Rectal smooth muscle tissue (tissue), 1 donor: ENCODE data around the gene CREB5.

Experiments used
- H3K27ac ChIP-seq: one replicate; pipeline ENCODE4 v1.7.0; 2013; ENCODE audit warnings: low read depth, low read length, inconsistent platforms
- H3K27me3 ChIP-seq: one replicate; pipeline ENCODE4 v1.7.0; 2013; ENCODE audit warnings: low read length; ENCODE audit not compliant: control insufficient read depth, insufficient read depth
- H3K36me3 ChIP-seq: one replicate; pipeline ENCODE4 v1.7.0; 2013; ENCODE audit warnings: low read length; ENCODE audit not compliant: control insufficient read depth, insufficient read depth
- H3K4me1 ChIP-seq: one replicate; pipeline ENCODE4 v1.7.0; 2013; ENCODE audit warnings: low read length; ENCODE audit not compliant: control insufficient read depth, insufficient read depth
- H3K4me3 ChIP-seq: one replicate; pipeline ENCODE4 v1.7.0; 2013; ENCODE audit warnings: low read length
- H3K9ac ChIP-seq: one replicate; pipeline ENCODE4 v1.7.0; 2013; ENCODE audit warnings: low read length

Gene CREB5

DNA sequence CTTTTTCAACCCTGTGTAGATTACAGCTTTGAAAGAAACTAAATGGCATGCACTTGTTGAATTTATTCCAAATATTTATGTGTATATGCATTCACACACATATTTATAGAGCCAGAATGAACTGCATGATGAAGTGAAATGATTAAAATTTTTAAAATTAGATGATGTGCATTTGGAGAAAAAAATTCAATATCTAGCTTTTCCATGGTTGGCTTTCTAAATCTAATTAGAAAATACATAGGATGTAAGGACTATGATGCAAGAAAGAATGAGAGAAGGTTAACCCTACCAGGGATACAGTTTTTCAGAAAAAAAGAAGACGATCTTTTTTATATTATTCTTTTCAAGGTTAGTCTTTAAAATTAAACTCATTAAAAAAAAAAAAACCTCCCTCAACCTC is 341.3 kb downstream of the CREB5 start:
- H3K4me1 ChIP-seq, result no peaks in the 10 kb centered on the region
- H3K27ac ChIP-seq, result no peak overlapping the region
- H3K9ac ChIP-seq, result no peak overlapping the region
- no peaks in the 10 kb centered on the region for H3K36me3 ChIP-seq
- no peak overlapping the region for H3K4me3 ChIP-seq
- H3K27me3 ChIP-seq, result no peaks in the 10 kb centered on the region

GRCh38 chr7:28754027-28754426 is 341.7 kb downstream of the CREB5 start:
- no peaks in the 10 kb centered on the region for H3K4me1 ChIP-seq
- H3K27me3 ChIP-seq, result no peaks in the 10 kb centered on the region
- no peak overlapping the region for H3K27ac ChIP-seq
- H3K9ac ChIP-seq, result no peak overlapping the region
- no peak overlapping the region for H3K4me3 ChIP-seq
- no peaks in the 10 kb centered on the region for H3K36me3 ChIP-seq

GRCh38 chr7:28754447-28754846 is 342.1 kb downstream of the CREB5 start:
- Histone ChIP-seq H3K9ac (no peak overlapping the region), H3K4me3 (no peak overlapping the region), H3K36me3 (no peaks in the 10 kb centered on the region), H3K27me3 (no peaks in the 10 kb centered on the region), H3K27ac (no peak overlapping the region), H3K4me1 (no peaks in the 10 kb centered on the region)

- Histone ChIP-seq H3K4me3 (no peak overlapping the region), H3K4me1 (no peaks in the 10 kb centered on the region), H3K27ac (no peak overlapping the region), H3K36me3 (no peaks in the 10 kb centered on the region), H3K27me3 (no peaks in the 10 kb centered on the region), H3K9ac (no peak overlapping the region)
Observed at GRCh38 chr7:28755255-28755654, 342.9 kb downstream of the CREB5 start.

- H3K4me3 ChIP-seq, result no peak overlapping the region
- H3K27me3 ChIP-seq, result no peaks in the 10 kb centered on the region
- H3K9ac ChIP-seq, result no peak overlapping the region
- no peaks in the 10 kb centered on the region for H3K4me1 ChIP-seq
- H3K36me3 ChIP-seq, result no peaks in the 10 kb centered on the region
- H3K27ac ChIP-seq, result no peak overlapping the region
Observed at GRCh38 chr7:28758186-28758585, 345.9 kb downstream of the CREB5 start.

- Histone ChIP-seq H3K36me3 (no peaks in the 10 kb centered on the region), H3K4me3 (no peak overlapping the region), H3K4me1 (no peaks in the 10 kb centered on the region), H3K9ac (no peak overlapping the region), H3K27me3 (no peaks in the 10 kb centered on the region), H3K27ac (no peak overlapping the region)
Observed at GRCh38 chr7:28759475-28759971, 347.2 kb downstream of the CREB5 start.

- no peak overlapping the region for H3K27ac ChIP-seq
- no peak overlapping the region for H3K9ac ChIP-seq
- H3K4me3 ChIP-seq, result no peak overlapping the region
- H3K4me1 ChIP-seq, result no peaks in the 10 kb centered on the region
- H3K27me3 ChIP-seq, result no peaks in the 10 kb centered on the region
- no peaks in the 10 kb centered on the region for H3K36me3 ChIP-seq
Observed at GRCh38 chr7:28761505-28761904, 349.2 kb downstream of the CREB5 start.

GRCh38 chr7:28762651-28763050 is 350.3 kb downstream of the CREB5 start:
- H3K27ac ChIP-seq, result no peak overlapping the region
- no peaks in the 10 kb centered on the region for H3K27me3 ChIP-seq
- H3K4me1 ChIP-seq, result no peaks in the 10 kb centered on the region
- no peaks in the 10 kb centered on the region for H3K36me3 ChIP-seq
- H3K9ac ChIP-seq, result no peak overlapping the region
- H3K4me3 ChIP-seq, result no peak overlapping the region

- H3K27ac ChIP-seq, result no peak overlapping the region
- no peak overlapping the region for H3K9ac ChIP-seq
- H3K27me3 ChIP-seq, result no peaks in the 10 kb centered on the region
- no peaks in the 10 kb centered on the region for H3K4me1 ChIP-seq
- no peak overlapping the region for H3K4me3 ChIP-seq
- H3K36me3 ChIP-seq, result no peaks in the 10 kb centered on the region
Observed at GRCh38 chr7:28766359-28766758, 354.0 kb downstream of the CREB5 start.

DNA sequence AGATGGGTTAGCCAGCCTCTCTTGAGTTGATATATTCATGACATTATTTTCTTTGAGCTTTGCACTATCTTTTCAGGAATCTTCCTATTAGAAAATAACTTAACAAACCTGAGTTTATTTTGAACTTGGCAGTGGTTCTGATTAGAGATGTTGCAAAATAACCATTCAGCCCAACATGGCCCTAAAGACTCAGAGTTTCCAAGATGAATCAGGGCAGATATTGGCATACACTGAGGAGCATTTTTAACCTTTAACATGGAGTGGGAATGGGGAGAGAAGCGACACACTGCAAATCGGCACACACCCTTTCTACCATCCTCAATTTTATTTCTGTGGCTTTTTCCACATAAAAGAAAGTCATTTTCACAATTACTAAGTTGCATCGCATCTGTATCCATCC is 355.0 kb downstream of the CREB5 start:
- H3K4me3 ChIP-seq, result no peak overlapping the region
- H3K27ac ChIP-seq, result no peak overlapping the region
- no peaks in the 10 kb centered on the region for H3K27me3 ChIP-seq
- H3K4me1 ChIP-seq, result no peaks in the 10 kb centered on the region
- no peaks in the 10 kb centered on the region for H3K36me3 ChIP-seq
- H3K9ac ChIP-seq, result no peak overlapping the region

DNA sequence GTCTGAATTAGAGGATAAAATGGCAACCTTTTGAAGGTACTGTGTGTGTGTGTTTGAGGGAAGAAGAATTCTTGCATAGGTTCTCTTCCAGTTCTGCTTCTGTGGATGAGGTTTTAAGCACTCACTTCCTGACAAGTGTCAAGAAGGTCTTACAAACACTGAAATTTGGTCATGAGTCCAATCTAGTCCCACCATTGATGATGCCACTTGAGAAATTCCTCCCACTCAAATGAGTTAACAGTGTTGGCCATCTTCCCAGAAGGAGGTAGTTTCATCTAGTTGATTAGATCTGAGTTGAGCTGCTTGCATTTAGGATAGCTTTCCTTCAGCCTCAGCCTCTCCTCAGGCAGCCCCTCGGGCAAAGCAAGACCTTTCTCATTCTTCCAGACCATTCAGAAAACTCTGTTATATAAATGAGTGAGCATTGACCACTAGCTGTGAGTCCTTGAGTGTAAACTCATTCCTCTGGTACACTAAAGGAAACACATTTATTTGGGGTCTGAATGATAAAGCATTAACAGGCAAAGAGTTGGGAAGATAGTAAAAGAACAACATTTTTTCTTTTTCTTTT is 356.3 kb downstream of the CREB5 start:
- no peak overlapping the region for H3K27ac ChIP-seq

DNA sequence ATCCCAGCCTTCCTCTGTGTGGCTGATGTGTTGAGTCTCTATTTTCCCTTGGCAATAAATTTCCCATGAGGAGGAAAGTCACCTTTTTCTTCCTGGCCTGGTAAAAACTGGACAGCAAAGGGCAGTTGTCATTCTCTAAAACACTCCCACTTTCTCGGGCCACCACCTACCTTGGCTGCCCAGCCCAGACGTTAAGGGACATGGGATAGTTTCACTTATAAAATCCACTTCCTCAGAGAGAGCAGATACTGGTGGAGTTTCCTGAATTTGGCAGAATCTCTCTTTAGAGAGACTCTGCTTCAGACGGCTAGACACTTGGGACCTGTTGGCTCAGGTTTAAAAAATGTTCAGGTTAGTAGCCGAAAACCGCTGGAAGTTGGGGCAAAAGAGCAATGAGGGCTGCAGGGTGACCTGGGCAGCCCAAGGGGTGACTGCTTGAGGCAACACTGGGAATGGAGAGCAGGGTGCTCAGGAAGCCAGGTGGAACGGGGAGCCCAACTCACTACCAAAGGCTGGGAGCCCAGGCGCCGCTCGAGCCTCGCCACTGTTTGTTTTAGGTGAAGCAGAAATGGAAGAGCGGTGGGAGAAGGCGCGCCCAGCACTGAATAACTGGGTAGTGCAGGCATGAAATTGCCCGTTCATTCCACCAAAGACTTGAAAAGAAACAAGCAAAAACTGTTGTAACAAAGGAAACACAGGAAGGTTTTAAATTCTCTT is 359.7 kb downstream of the CREB5 start:
- Histone ChIP-seq H3K27me3 (no peaks in the 10 kb centered on the region), H3K9ac (no peak overlapping the region), H3K4me3 (no peak overlapping the region), H3K4me1 (peaks cover 2% of the 10 kb centered on the region), H3K27ac (no peak overlapping the region), H3K36me3 (no peaks in the 10 kb centered on the region)

More for the DNA sequence above, 356.3 kb downstream of the CREB5 start:
- Histone ChIP-seq H3K27me3 (no peaks in the 10 kb centered on the region), H3K36me3 (no peaks in the 10 kb centered on the region), H3K4me3 (no peak overlapping the region), H3K9ac (no peak overlapping the region), H3K4me1 (no peaks in the 10 kb centered on the region)
